GM12878 (cell line): ENCODE data around the gene RIMS3.

ENCODE experiments used
- CHD2 ChIP-seq: IDR thresholded peaks from 2 replicates; pipeline ENCODE4 v1.6.1; 2011; ENCODE audit warnings: low read depth, low read length, improper control_type of control experiment, borderline replicate concordance
- CHD4 ChIP-seq: fragments of 200-600 bp; sonication (generic); IDR thresholded peaks from 2 replicates; pipeline ENCODE4 v1.6.1; 2016; ENCODE audit warnings: mild to moderate bottlenecking
- EP300 ChIP-seq, 2 experiments: fragments of 150-350 bp in 1 of 2; IDR thresholded peaks; 2 replicates each; pipeline ENCODE4 v1.6.1; 2011 to 2012; ENCODE audit warnings: low read depth in 2 of 2, low read length in 2 of 2, borderline replicate concordance in 1 of 2, improper control_type of control experiment in 1 of 2, inconsistent platforms in 1 of 2; ENCODE audit not compliant: control insufficient read depth in 1 of 2
- HDAC6 ChIP-seq: fragments of 200-600 bp; sonication (generic); IDR thresholded peaks from one replicate; pipeline ENCODE4 v1.8.0; 2017; ENCODE audit warnings: antibody characterized with exemption; ENCODE audit not compliant: unreplicated experiment
- KDM1A ChIP-seq: fragments of 200-600 bp; sonication (generic); IDR thresholded peaks from 2 replicates; pipeline ENCODE4 v1.6.1; 2016; ENCODE audit warnings: borderline replicate concordance
- MTA2 ChIP-seq: fragments of 450-650 bp; IDR thresholded peaks from 2 replicates; pipeline ENCODE4 v1.6.1; 2016; ENCODE audit warnings: low read depth, mild to moderate bottlenecking, moderate library complexity
- MYB ChIP-seq: fragments of 150-350 bp; IDR thresholded peaks from 2 replicates; pipeline ENCODE4 v1.6.1; 2014; ENCODE audit warnings: mild to moderate bottlenecking, low read depth, low read length, borderline replicate concordance
- POLR2A ChIP-seq: IDR thresholded peaks from 2 replicates; pipeline ENCODE4 v1.6.1; 2011; ENCODE audit warnings: low read depth, mild to moderate bottlenecking, low read length
- TF ChIP-seq, protein P1 (sequence below), 3 experiments: IDR thresholded peaks in 2 of 3; conservative IDR thresholded peaks in 1 of 3; 2 replicates each; pipeline ENCODE4 v1.5.1; 2011; ENCODE audit warnings: low read depth in 3 of 3, low read length in 3 of 3, mild to moderate bottlenecking in 3 of 3, control low read depth in 2 of 3, moderate library complexity in 2 of 3, inconsistent platforms in 1 of 3, mixed read lengths in 1 of 3; ENCODE audit not compliant: control insufficient read depth in 2 of 3, insufficient read depth in 1 of 3; ENCODE audit errors: extremely low read depth in 1 of 3

DNA sequence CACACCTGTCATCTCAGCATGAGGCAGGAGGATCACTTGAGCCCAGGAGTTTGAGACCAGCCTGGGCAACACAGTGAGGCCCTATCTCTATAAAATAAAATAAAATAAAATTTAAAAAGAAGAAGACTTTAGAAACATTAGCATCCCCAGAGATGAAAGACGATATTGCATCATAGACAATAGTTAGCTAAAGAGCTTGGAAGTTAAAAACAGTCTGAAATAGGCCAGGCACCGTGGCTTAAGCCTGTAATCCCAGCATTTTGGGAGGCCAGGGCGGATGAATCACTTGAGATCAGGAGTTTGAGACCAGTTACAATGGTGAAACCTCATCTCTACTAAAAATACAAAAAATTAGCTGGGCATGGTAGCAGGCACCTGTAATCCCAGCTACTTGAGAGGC is 59.3 kb downstream of the RIMS3 start:
- TF ChIP-seq MTA2: no peak
- TF ChIP-seq, protein P1, sequence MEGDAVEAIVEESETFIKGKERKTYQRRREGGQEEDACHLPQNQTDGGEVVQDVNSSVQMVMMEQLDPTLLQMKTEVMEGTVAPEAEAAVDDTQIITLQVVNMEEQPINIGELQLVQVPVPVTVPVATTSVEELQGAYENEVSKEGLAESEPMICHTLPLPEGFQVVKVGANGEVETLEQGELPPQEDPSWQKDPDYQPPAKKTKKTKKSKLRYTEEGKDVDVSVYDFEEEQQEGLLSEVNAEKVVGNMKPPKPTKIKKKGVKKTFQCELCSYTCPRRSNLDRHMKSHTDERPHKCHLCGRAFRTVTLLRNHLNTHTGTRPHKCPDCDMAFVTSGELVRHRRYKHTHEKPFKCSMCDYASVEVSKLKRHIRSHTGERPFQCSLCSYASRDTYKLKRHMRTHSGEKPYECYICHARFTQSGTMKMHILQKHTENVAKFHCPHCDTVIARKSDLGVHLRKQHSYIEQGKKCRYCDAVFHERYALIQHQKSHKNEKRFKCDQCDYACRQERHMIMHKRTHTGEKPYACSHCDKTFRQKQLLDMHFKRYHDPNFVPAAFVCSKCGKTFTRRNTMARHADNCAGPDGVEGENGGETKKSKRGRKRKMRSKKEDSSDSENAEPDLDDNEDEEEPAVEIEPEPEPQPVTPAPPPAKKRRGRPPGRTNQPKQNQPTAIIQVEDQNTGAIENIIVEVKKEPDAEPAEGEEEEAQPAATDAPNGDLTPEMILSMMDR (IDR thresholded peaks at IDR 0.05 in 2 of 3, conservative IDR thresholded peaks at IDR 0.05 in 1 of 3; ENCODE audit: control insufficient read depth in 2 of 3, extremely low read depth in 1 of 3, insufficient read depth in 1 of 3, low read depth in 3 of 3, low read length in 3 of 3): no peak
- TF ChIP-seq HDAC6: no peak
- TF ChIP-seq CHD2: no peak
- no peak for TF ChIP-seq POLR2A
- no peak for TF ChIP-seq KDM1A
- TF ChIP-seq MYB: no peak
- no peak for TF ChIP-seq CHD4
- no peak for TF ChIP-seq EP300 (IDR thresholded peaks at IDR 0.05; ENCODE audit: borderline replicate concordance in 1 of 2, control insufficient read depth in 1 of 2, low read depth in 2 of 2, low read length in 2 of 2)
